HG03521 (cell line): ENCODE data around the gene LTC4S.
"Not testable (repeated sequence)": the region's sequence is repeated elsewhere in the genome, so short reads cannot be mapped to it uniquely, and the experiment has no call there.

Experiments
- ATAC-seq: cut with Tn5 transposase; IDR thresholded peaks from one replicate; pipeline ENCODE4 v1.9.1; 2021; ENCODE audit warnings: mild to moderate bottlenecking, moderate library complexity; ENCODE audit not compliant: unreplicated experiment

LTC4S gene

GRCh38 chr5:179769271-179769670 is 24.5 kb upstream of the LTC4S start:
- ATAC-seq, result no peak

GRCh38 chr5:179769796-179770195 is 24.0 kb upstream of the LTC4S start:
- no peak for ATAC-seq

- no peak for ATAC-seq
Observed at GRCh38 chr5:179771311-179771895, 22.4 kb upstream of the LTC4S start.

GRCh38 chr5:179772351-179772750 is 21.4 kb upstream of the LTC4S start:
- no peak for ATAC-seq

- no peak for ATAC-seq
Observed at GRCh38 chr5:179773686-179774040, 20.1 kb upstream of the LTC4S start.

GRCh38 chr5:179774442-179774841 is 19.3 kb upstream of the LTC4S start:
- ATAC-seq, result no peak

- ATAC-seq, result no peak
Observed at GRCh38 chr5:179776411-179776938, 17.3 kb upstream of the LTC4S start.

GRCh38 chr5:179777456-179777855 is 16.3 kb upstream of the LTC4S start:
- ATAC-seq, result no peak

- no peak for ATAC-seq
Observed at GRCh38 chr5:179777909-179778308, 15.9 kb upstream of the LTC4S start.

- ATAC-seq, result no peak
Observed at GRCh38 chr5:179778591-179778990, 15.2 kb upstream of the LTC4S start.

GRCh38 chr5:179779826-179780225 is 14.0 kb upstream of the LTC4S start:
- ATAC-seq, result no peak

- ATAC-seq, result no peak
Observed at GRCh38 chr5:179780362-179780761, 13.4 kb upstream of the LTC4S start.

GRCh38 chr5:179781846-179782245 is 11.9 kb upstream of the LTC4S start:
- no peak for ATAC-seq

- no peak for ATAC-seq
Observed at GRCh38 chr5:179783128-179783527, 10.7 kb upstream of the LTC4S start.

GRCh38 chr5:179786861-179787260 is 6.9 kb upstream of the LTC4S start:
- no peak for ATAC-seq

GRCh38 chr5:179788193-179788854 is 5.5 kb upstream of the LTC4S start:
- no peak for ATAC-seq

GRCh38 chr5:179789278-179789677 is 4.5 kb upstream of the LTC4S start:
- not testable (repeated sequence) for ATAC-seq

- no peak for ATAC-seq
Observed at GRCh38 chr5:179791881-179792611, 1.7 kb upstream of the LTC4S start.

GRCh38 chr5:179792612-179793467 is 946 bp upstream of the LTC4S start:
- no peak for ATAC-seq

- ATAC-seq, result no peak
Observed at GRCh38 chr5:179794171-179794570, 385 bp downstream of the LTC4S start.

GRCh38 chr5:179794575-179794974 is 789 bp downstream of the LTC4S start:
- no peak for ATAC-seq
